ENCODE data around the gene TREML4.

- TF ChIP-seq, protein P1, sequence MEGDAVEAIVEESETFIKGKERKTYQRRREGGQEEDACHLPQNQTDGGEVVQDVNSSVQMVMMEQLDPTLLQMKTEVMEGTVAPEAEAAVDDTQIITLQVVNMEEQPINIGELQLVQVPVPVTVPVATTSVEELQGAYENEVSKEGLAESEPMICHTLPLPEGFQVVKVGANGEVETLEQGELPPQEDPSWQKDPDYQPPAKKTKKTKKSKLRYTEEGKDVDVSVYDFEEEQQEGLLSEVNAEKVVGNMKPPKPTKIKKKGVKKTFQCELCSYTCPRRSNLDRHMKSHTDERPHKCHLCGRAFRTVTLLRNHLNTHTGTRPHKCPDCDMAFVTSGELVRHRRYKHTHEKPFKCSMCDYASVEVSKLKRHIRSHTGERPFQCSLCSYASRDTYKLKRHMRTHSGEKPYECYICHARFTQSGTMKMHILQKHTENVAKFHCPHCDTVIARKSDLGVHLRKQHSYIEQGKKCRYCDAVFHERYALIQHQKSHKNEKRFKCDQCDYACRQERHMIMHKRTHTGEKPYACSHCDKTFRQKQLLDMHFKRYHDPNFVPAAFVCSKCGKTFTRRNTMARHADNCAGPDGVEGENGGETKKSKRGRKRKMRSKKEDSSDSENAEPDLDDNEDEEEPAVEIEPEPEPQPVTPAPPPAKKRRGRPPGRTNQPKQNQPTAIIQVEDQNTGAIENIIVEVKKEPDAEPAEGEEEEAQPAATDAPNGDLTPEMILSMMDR (IDR thresholded peaks at IDR 0.05) = no peak
- no peak for TF ChIP-seq POLR2A (IDR thresholded peaks at IDR 0.05)
- no peak for TF ChIP-seq EP300 (IDR thresholded peaks at IDR 0.05)
Observed at GRCh38 chr6:41247882-41248705, 19.9 kb downstream of the TREML4 start.
